KG1 (cell line): ENCODE results near the gene GRHL1.
"Not testable (repeated sequence)": the region's sequence is repeated elsewhere in the genome, so short reads cannot be mapped to it uniquely, and the experiment has no call there.

Experiments used
- DNase-seq: peaks from one replicate; lab custom pipeline; 2025; lab: John Stamatoyannopoulos, UW

GRHL1 gene

DNA sequence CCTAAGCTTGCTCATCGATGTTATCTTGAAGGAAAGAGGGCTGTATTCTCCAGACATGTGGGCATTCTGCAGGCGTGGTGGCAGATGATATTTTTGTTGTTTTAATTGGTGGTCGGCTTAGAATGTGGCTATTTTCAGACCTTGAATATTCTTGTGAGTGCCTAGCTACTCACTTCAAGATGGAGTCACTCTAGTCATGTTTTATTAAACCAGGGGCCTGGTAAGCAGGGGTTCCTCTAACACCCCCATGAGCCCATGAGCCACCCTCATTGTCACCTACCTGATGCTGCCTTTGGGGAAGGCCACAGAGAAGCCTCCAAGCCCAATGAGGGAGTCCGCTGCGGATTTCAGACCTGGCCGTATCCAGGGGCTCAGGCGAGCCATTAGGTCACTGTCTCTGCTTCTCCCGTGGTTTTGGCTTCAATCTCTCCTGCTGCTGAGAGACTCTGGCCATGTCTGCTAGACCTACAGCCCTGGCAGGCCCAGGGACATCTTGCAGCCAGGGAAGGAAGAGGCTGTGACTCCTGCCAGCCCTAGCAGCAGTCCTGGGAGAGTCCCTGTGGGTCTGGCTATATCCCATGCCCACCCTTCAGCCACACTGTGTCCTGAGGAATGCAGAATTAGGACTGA, 75.6 kb downstream of the GRHL1 start:
- no peak for DNase-seq

DNA sequence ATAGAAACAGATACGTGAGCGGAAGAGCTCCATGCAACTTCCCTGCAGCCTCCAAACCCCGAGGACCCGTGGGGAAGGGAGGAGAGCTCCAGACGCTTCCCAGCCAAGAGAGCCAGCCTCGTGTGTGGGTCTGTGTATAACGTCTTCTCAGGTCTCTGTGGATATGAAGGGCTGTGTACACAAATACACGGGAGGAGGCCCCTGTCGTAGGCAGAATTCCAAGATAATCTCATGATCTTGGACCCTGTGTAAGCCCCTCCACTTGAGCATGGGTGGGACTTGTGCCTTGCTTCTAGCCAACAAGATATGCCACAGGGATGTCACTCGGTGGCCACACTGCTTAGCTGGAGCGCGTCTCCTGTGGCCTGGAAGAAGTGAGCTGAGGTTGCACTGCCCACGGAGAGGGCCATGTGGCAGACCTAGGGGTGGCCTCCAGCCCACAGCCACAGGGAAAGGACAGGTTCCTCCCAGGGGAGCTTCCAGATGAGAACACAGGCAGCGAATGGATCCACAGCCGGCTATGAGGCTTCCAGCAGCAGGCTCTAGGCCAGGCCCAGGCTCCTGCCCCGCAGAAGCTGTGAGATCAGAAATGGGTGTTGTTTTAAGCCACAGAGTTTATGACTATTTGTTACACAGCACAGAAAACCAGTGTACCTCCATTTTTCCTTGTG, 76.3 kb downstream of the GRHL1 start:
- no peak for DNase-seq

DNA sequence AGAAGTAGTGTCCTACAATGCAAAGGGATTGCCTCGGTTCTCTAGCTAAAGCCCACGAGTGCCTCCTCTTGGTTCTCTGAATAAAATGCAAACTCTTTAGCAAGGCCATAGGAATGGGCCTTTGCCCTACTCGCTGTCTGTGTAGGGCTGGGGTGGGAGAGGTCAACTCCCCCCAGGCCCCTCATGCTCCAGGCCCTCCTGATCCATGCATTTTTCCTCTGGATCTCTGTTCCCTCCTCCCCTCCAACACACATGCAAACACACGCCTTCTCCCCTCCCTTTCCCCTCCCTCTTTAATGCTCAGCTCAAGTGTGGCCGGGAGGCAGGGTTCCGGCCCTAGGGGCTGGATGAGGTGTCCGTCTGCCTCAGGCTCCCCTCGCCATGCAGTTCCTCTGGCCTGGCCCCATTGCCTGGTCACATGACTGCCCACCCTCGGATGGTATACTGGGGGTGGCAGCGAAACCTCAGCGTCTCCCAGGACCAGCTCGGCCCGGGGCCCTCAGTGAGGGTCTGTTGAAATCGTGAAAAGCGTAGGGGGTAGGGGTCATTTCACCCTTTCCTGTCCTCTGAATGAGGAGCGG, 77.0 kb downstream of the GRHL1 start:
- no peak for DNase-seq

DNA sequence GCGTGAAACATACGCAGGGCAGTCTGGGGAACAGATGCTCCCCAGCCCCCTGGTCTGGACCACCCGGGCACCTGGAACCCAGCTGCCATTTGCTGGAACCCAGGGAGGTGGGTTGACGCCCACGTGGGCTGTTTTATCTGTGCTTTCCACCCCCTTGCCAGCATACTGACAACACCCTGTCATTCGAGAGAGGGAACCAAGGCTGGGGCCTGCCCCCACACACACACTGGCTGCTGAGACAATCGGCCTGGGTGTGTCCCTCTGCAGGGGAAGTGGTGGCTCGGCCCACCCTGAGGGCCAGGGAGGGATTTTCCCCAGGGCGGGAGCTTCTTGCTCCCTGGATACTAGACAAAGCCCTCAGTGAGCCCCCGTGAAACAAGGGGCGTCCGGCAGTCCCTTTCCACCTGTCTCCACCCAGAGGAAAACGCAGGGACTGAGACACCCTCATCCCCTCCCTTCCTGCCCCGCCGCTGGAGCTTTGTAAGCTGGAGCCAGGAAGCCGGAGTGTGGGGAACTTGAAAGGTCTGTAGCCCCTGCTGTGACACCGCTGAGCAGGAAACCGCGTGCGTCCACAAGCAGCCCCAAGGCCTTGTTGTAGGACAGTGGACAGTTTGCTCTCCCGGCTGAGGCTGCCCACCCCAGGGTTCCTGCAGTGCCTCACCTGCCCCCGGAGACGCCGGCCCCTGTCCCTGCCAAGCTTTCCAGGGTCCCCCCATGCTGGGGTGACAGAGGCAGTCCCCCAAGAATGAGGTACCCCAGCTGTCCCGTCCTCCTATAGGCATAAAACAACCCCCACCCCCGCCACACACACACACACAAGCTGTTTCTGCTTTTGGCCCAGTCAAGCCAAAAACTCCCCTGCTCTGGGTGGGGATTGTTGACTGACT, 77.7 kb downstream of the GRHL1 start:
- DNase-seq: no peak

DNA sequence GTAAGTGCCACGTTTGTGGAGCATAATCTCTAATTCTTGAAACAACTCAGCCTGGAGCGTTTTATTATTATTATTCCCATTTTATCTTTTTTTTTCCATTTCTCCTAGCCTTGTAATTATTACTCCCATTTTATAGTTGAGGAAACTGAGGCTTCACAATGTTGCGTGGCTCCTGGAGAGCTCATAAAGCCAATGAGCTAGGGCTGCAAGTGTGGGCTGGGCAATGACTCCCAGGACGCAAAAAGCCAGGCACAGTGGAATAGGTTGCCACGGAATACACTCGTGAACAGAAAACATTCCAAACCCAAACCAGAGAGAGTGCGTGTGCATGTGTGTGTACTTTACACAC, 78.4 kb downstream of the GRHL1 start:
- DNase-seq: no peak

DNA sequence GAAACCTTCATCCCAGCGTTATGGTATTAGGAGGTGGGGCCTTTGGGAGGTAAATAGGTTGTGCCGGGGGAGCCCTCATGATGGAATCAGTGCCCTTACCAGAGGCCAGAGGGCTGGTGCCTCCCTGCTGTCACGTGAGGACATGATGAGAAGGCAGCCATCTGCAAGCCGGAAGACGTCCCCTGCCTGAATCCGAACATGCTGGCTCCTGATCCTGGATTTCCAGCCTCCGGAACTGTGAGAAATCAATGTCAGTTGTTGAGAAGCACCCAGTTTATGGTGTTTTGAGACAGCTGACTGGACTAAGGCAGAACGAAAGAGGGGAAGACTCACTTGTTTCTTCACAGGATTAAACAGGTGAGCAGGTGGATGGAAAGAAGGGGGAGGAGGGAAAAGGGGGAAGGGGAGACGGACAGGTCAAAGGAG, 78.8 kb downstream of the GRHL1 start:
- no peak for DNase-seq

DNA sequence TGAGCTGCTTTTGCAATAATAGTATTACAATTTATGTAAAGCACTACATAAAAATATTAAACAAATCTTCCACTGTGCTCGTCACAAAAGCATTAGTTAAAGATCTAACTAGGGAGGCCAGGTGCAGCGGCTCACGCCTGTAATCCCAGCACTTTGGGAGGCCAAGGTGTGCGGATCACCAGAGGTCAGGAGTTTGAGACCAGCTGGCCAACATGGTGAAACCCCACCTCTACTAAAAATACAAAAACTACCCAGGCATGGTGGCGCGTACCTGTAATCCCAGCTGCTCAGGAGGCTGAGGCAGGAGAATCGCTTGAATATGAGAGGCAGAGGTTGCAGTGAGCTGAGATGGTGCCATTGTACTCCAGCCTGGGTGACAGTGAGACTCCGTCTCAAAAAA, 79.3 kb downstream of the GRHL1 start:
- DNase-seq: not testable (repeated sequence)

DNA sequence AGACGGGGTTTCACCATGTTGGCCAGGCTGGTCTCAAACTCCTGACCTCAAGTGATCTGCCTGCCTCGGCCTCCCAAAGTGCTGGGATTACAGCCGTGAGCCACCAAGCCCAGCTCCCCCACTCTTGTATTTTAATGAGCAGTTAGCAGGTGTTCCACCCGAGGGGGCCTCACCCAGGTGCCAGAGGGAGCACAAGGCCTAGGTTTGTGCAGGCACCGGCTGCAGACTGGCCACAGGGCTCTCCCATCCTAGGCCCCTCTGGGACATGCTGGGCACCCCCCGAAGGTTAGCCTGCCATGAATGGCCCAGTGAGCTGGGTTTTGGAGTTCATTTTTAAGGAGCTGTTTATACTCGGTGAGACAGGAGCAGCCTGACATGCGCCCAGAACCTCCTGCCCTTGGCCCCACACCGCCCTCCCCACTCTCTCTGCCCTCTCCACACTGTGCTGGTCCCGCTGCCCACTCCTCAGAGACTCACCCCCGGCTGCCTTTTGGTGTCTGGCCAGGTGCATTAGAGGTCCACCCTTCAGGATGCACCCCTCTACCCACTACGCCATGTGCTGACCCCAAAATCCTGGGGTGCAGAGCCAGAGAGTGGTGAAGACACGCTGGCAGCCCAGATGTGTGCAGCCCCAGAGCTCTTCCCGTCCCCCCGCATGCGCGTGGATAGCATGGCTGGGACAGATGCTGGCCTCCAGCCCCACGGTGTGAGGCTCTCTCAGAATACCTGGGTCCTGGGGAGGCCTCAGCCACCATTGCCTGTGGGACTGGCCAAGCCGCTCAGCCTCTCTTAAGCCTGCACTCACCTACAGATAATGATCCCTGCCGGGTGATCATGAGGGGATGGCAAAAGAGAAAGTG, 80.6 kb downstream of the GRHL1 start:
- DNase-seq: no peak

DNA sequence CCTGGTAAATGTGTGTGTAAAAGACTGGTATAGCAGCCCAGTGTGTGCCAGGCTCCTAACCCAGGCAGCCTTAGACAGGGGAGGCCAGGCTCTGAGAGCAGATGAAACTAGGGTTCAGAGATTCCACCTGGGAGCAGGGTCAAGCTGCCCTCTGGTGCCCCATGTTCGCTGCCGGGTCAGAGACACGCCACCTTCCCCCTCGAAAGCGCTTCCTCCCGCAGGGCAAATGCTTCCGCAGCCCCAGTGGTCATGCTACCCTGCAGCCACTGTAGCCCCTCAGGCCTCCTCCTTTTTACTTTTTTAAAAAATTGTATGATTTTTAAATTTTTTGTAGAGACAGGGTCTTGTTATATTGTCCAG, 81.2 kb downstream of the GRHL1 start:
- no peak for DNase-seq

DNA sequence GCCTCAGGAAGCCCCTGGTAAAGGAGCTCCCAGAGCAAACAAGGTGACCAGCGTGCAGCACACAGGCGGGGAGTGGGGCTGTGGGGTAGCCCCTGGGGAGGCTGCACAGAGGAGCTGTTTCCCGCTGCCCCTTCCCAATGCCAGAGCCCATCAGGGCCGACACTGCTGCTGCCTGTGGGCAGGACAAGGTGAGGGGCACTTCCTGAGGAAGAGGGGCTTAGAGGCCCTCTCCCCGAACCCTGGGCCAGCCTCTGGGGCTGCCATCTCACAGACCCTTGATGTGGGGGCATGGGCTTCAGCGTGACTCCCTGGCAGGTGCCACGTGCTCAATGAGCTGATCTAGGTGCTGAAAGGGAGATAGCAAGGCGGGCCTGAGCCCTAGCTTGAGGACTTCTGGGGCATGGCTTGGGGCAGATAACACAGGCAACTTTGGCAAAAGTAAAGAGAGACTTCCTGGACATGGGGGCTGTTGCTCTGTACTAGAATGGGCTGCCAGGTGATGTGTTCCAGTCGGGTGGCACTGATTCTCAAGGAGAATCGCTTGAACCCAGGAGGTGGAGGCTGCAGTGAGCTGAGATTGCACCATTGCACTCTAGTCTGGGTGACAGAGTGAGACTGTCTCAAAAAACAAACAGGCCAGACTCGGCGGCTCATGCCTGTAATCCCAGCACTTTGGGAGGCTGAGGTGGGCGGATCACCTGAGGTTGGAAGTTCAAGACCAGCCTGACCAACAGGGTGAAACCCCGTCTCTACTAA, 81.9 kb downstream of the GRHL1 start:
- DNase-seq: no peak

DNA sequence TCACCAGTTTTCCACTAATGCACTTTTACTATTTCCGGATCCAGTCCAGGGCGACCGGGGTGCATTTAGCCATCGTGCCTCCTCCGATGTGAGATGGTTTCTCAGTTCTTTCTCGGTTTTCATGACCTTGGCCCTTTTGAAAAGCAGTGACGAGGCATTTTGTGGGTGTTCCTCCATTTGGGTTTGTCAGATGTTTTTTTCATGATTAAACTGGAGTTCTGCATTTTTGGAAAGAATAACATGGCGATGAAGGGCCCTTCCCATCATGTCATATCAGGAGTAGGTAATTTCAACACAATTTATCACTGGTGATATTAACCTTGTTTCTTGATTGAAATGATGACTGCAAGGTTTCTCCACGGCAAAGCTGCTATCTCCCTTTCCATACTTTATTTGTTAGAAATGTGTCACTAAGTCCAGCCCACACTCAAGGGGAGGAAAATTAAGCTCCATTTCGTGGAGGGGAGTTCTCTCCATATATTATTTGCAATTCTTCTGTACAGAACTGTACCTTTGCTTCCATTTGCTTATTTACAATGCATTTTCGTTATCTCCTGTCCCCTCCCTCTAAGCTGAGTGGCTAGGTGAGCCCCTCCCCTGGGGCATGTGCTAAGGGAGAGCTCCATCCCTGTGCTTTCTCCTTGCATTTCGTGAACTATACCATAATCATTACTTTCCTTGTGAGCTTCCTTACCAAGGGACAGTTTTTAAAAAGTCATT, 83.0 kb downstream of the GRHL1 start:
- DNase-seq: no peak

DNA sequence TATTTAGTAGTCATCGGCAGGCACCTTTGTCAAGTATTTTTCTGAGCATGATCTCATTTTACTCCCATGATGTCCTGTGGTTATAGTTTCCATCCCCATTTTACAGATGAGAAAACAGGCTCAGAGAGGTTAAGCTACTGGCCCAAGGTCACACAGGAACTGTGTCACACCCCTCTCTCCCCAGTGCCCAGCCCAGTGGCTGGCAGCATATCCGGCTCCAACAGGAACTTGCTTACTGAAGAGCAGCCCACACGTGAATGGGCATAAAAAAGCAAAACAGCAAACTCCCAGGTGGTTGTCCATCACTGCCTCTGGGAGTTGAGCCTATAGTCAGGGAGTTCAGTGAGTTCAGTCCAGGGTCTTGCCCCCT, 83.5 kb downstream of the GRHL1 start:
- no peak for DNase-seq

DNA sequence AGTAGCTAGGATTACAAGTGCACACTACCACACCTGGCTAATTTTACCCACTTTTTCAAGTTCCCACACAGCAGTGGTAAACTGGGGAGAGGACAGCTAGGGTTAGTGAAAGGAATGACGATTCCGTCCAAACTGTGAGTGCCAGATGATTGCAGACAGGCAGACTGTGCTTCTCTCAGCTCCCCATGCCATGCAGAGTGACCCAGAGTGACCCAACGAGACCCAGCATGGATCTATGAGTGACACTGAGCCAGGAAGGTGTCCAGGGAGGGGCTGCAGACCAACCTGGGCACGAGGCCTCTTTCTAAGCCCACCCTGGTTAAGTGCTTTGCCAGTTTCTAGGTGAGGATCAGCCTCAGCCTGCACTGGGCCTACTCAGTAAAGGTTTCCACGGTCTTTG, 84.1 kb downstream of the GRHL1 start:
- no peak for DNase-seq

DNA sequence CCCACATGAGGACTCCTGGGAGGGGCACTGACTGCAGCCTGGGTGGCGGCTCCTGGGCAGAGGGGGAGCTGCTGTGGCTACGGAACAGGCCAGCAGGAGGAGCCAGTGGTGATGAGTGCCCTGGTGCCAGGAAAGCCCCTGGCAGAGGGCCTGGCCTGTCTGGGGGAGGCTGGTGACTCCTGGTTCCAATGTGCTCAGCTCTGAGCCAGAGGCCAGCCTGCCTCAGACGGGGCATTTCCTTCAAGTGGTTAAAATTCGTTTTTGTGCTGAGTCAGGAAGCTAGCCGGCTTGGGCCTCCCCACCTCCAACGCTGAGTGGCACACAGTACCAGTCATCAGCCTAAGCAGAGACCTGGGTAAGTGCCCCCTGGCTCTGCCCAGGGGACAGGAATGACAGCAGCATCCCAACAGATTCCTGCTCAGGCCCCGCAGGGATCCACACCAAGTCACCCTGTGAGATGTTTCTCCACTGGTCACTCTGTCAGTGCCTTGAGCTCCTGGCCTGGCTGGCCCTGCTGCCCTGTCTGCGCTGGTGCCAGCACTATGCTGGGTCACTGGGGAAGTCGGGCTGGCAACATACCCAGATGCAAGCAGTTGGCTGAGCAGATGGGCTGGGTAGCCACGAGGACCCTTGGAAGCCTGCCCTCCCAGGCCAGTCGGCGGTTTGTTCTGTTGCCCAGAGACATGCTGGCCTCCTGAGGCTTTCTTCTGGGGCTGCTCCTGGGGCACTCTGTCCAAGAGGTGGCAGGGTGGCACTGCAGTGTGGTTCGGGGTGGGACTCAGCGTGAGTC, 84.8 kb downstream of the GRHL1 start:
- no peak for DNase-seq

DNA sequence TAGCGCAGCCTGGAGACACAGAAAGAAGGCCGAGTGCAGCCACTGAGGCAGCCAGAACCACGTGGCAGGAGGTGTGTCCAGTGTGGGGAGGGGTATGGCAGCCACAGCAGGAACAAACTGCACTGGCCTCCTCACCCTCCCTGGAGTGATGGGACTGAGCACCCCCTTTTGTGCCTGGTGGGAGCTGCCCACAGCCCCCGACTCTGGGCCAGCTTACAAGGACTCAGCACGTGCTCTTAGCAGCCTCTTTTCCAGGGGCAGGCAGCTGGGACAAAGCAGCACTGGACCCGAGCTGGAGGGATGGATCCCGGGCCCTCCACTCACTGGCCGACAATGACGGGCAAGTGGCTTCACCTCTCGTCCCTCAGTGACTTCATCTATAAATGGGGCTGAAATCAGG, 86.6 kb downstream of the GRHL1 start:
- DNase-seq: no peak

DNA sequence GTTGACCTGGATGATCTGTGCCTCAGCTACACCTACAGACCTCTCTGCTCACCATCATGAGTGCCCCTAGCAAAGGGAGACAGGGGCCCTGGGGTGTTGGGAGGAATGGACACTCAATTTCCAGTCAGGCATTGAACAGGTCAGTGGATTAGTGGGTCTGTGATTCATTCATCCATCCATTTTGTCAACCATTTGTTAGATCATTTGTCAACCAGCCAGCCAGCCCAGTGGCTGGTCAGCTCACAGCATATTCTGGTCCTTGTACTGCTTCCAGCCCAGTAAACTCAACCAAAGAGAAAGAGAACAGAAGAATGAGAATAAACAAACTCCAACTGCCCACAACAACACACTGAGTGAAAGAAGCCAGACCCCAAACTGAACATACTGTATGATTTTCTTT, 87.2 kb downstream of the GRHL1 start:
- no peak for DNase-seq

DNA sequence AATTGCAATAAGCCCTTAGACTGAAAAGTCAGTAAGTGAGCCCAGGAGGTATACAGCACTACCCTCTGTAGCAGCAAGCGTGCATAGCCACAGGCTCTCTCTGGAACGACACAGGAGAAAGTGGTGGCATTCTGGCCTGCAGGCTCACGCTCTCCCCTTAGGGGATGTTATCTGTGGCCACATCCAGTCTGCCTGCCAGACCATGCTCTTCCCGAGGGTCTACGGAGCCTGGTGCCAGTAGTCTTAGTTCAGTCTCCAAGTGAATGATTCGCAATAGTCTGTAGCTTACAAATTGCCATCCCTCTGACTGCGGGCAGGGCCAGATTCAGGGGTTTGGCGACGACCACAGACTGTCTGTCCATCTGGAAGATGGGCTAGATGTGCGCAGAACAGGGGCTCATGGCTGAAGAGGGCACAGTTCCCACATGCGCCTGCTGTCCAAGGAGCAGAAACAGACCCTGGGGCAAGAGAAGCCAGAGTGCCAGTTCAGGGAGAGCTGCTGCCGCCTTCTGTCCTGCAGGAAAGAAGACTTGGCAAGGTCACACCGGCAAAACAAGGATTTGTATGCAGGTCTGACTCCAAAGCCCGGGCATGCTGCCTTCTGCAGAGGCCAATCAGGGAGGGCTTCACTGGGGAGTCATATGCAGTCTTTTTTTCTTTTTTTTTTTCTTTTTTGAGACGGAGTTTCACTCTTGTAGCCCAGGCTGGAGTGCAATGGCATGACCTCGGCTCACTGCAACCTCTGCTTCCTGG, 88.3 kb downstream of the GRHL1 start:
- no peak for DNase-seq

DNA sequence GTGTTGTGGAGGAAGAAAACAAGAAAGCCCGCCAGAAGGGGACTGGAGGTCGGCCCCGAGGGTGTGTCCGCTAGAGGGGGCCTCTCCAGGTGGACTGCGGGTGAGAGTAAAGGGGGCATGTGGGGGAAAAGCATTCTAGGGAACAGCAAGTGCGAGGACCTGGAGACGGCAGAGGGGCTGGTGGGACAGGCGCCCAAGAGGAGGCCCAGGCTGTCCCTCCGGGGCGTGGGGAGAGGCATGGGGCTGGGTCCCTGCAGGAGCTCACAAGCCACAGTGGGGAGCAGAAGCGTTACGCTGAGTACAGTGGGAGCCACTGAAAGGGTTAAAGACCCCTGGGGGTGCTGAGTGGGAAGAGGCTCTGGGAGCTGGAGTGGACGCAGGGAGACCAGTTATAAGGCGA, 90.2 kb downstream of the GRHL1 start:
- no peak for DNase-seq
